ENCODE data around the gene MARCHF4. TPM values are rescaled to one million over a fixed set of nuclear protein-coding genes. Genes with fewer than 3 reads are reported as not detected.

MARCHF4 gene
- total and polyA plus RNA-seq, 2 of the 8 experiments (the other 6 are each of a cell fraction or from before 2014, with no cell fraction given): 1.9 to 2.9 TPM

DNA sequence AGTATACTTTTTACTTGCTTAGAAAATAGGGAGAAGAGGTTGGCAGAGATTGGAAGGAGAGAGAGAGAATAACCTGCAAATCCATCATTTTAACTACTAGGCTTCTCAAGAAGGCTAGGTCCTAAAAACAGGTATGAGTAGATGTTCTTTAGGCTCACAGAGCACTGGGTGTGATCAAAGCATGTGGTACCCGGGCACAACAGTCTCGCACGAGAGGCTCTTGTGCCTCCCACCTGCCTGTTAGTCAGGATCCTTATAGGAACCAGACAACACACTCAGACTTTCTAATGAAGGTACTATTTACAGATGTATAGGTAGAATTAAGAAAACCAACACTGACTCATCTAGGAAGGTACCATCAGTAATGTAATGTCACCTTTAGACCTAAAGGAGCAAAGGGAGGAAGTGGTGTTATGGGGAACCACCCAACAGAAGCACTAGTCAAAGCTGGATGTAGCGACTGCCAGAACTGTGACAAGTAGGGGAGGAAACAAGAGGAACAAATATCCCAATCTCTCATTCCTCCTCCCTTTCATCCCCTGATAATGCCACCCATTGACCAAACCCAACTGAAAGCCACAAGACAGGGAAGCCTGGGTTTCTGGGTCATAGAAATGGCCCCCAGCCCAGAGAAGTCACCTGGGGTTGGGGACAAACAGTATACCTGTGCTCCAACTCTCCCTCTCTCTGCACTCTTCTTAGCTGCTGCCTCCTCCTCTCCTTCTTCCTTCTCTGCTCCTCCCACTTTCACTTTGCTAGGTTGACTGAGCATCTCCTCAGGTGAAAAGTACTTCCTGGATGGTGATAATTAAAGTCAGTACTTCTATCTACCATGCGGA lies 16.0 kb upstream of the MARCHF4 start (continued):
- no peak for TF ChIP-seq GABPA (IDR thresholded peaks at IDR 0.05; ENCODE audit: borderline replicate concordance, insufficient read depth, low read length)
- TF ChIP-seq, protein P1, sequence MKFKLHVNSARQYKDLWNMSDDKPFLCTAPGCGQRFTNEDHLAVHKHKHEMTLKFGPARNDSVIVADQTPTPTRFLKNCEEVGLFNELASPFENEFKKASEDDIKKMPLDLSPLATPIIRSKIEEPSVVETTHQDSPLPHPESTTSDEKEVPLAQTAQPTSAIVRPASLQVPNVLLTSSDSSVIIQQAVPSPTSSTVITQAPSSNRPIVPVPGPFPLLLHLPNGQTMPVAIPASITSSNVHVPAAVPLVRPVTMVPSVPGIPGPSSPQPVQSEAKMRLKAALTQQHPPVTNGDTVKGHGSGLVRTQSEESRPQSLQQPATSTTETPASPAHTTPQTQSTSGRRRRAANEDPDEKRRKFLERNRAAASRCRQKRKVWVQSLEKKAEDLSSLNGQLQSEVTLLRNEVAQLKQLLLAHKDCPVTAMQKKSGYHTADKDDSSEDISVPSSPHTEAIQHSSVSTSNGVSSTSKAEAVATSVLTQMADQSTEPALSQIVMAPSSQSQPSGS (IDR thresholded peaks at IDR 0.05; ENCODE audit: low read length): no peak

Measured in H1 (cell line).